ENCODE measurements around the gene MICAL3.
"Not testable (repeated sequence)": the region's sequence is repeated elsewhere in the genome, so short reads cannot be mapped to it uniquely, and the experiment has no call there.

The MICAL3 gene

GRCh38 chr22:18050065-18050464, 25.7 kb upstream of the MICAL3 start:
- no peaks in the 10 kb centered on the region for H3K9me3 ChIP-seq
- 0 out of 2 replicates have a peak, but pooled peaks cover 3% of the 10 kb centered on the region for H3K4me1 ChIP-seq
- no peak overlapping the region for H3K4me3 ChIP-seq
- H3K27ac ChIP-seq, result no peak overlapping the region
- no peaks in the 10 kb centered on the region for H4K20me1 ChIP-seq
- no peaks in the 10 kb centered on the region for H3K36me3 ChIP-seq
- H3K27me3 ChIP-seq, result no peaks in the 10 kb centered on the region
- no peak overlapping the region for H3K4me2 ChIP-seq
- no peak overlapping the region for H3K9ac ChIP-seq
- TF ChIP-seq Cebpa-rat (IDR thresholded peaks at IDR 0.05), result no peak

- no peak for TF ChIP-seq Cebpa-rat (IDR thresholded peaks at IDR 0.05)
- Histone ChIP-seq H3K4me1 (0 out of 2 replicates have a peak, but pooled peaks cover 3% of the 10 kb centered on the region), H3K36me3 (no peaks in the 10 kb centered on the region), H3K9me3 (no peaks in the 10 kb centered on the region), H3K27me3 (no peaks in the 10 kb centered on the region), H3K4me2 (no peak overlapping the region), H3K9ac (no peak overlapping the region), H3K4me3 (no peak overlapping the region), H4K20me1 (no peaks in the 10 kb centered on the region), H3K27ac (no peak overlapping the region)
Measured at GRCh38 chr22:18048441-18048898, 24.1 kb upstream of the MICAL3 start.

GRCh38 chr22:18048041-18048440, 23.7 kb upstream of the MICAL3 start:
- Histone ChIP-seq H3K9me3 (no peaks in the 10 kb centered on the region), H4K20me1 (no peaks in the 10 kb centered on the region), H3K36me3 (no peaks in the 10 kb centered on the region), H3K27ac (no peak overlapping the region), H3K27me3 (no peaks in the 10 kb centered on the region), H3K9ac (no peak overlapping the region), H3K4me1 (0 out of 2 replicates have a peak, but pooled peaks cover 3% of the 10 kb centered on the region), H3K4me3 (no peak overlapping the region), H3K4me2 (no peak overlapping the region)
- TF ChIP-seq Cebpa-rat (IDR thresholded peaks at IDR 0.05), result no peak

GRCh38 chr22:18045794-18046193, 21.4 kb upstream of the MICAL3 start:
- peaks cover 7% of the 10 kb centered on the region; the same call in 1 of the 2 replicates for H3K9me3 ChIP-seq
- H3K9ac ChIP-seq, result no peak overlapping the region
- H3K36me3 ChIP-seq, result no peaks in the 10 kb centered on the region
- H3K27ac ChIP-seq, result no peak overlapping the region
- H3K4me1 ChIP-seq, result 0 out of 2 replicates have a peak, but pooled peaks cover 3% of the 10 kb centered on the region
- H3K4me2 ChIP-seq, result no peak overlapping the region
- peak; percentile 48; the same call in 1 of the 2 replicates for TF ChIP-seq Cebpa-rat (IDR thresholded peaks at IDR 0.05)
- H3K27me3 ChIP-seq, result no peaks in the 10 kb centered on the region
- no peak overlapping the region for H3K4me3 ChIP-seq
- H4K20me1 ChIP-seq, result no peaks in the 10 kb centered on the region

GRCh38 chr22:18044548-18045271, 20.3 kb upstream of the MICAL3 start:
- Histone ChIP-seq H3K27ac (no peak overlapping the region), H3K27me3 (no peaks in the 10 kb centered on the region), H3K36me3 (no peaks in the 10 kb centered on the region), H3K4me2 (no peak overlapping the region), H3K4me3 (no peak overlapping the region), H3K9me3 (peaks cover 7% of the 10 kb centered on the region; the same call in 1 of the 2 replicates), H3K4me1 (0 out of 2 replicates have a peak, but pooled peaks cover 3% of the 10 kb centered on the region), H3K9ac (no peak overlapping the region), H4K20me1 (no peaks in the 10 kb centered on the region)
- TF ChIP-seq Cebpa-rat (IDR thresholded peaks at IDR 0.05), result no peak

GRCh38 chr22:18042685-18043084, 18.3 kb upstream of the MICAL3 start:
- Histone ChIP-seq H3K4me1 (0 out of 2 replicates have a peak, but pooled peaks cover 3% of the 10 kb centered on the region), H3K27ac (no peak overlapping the region), H3K36me3 (no peaks in the 10 kb centered on the region), H3K9me3 (peaks cover 7% of the 10 kb centered on the region; the same call in 1 of the 2 replicates), H3K4me2 (no peak overlapping the region), H3K27me3 (no peaks in the 10 kb centered on the region), H4K20me1 (no peaks in the 10 kb centered on the region), H3K9ac (no peak overlapping the region), H3K4me3 (no peak overlapping the region)
- TF ChIP-seq Cebpa-rat (IDR thresholded peaks at IDR 0.05), result no peak

GRCh38 chr22:18040898-18041297, 16.5 kb upstream of the MICAL3 start:
- not testable (repeated sequence) for H3K27me3 ChIP-seq, H3K36me3 ChIP-seq, H3K4me1 ChIP-seq, H3K9ac ChIP-seq, H3K4me2 ChIP-seq, H3K4me3 ChIP-seq, H3K9me3 ChIP-seq, H3K27ac ChIP-seq, H4K20me1 ChIP-seq

GRCh38 chr22:18035751-18036150, 11.4 kb upstream of the MICAL3 start:
- no peaks in the 10 kb centered on the region for H3K9me3 ChIP-seq
- H3K27ac ChIP-seq, result no peak overlapping the region
- H3K27me3 ChIP-seq, result no peaks in the 10 kb centered on the region
- no peak for TF ChIP-seq Cebpa-rat (IDR thresholded peaks at IDR 0.05)
- H3K4me3 ChIP-seq, result no peak overlapping the region
- H3K4me2 ChIP-seq, result no peak overlapping the region
- no peaks in the 10 kb centered on the region for H4K20me1 ChIP-seq
- peaks cover 8% of the 10 kb centered on the region for H3K4me1 ChIP-seq
- no peaks in the 10 kb centered on the region for H3K36me3 ChIP-seq
- no peak overlapping the region for H3K9ac ChIP-seq

- Histone ChIP-seq H3K36me3 (no peaks in the 10 kb centered on the region), H3K27me3 (no peaks in the 10 kb centered on the region), H3K4me2 (no peak overlapping the region), H3K27ac (no peak overlapping the region), H3K9me3 (no peaks in the 10 kb centered on the region), H3K9ac (no peak overlapping the region), H4K20me1 (no peaks in the 10 kb centered on the region), H3K4me1 (peaks cover 8% of the 10 kb centered on the region), H3K4me3 (no peak overlapping the region)
- TF ChIP-seq Cebpa-rat (IDR thresholded peaks at IDR 0.05), result no peak
Measured at GRCh38 chr22:18034076-18034475, 9.7 kb upstream of the MICAL3 start.

GRCh38 chr22:18033204-18033998, 9.0 kb upstream of the MICAL3 start:
- Histone ChIP-seq H3K9me3 (no peaks in the 10 kb centered on the region), H3K36me3 (no peaks in the 10 kb centered on the region), H4K20me1 (no peaks in the 10 kb centered on the region), H3K27ac (no peak overlapping the region), H3K27me3 (no peaks in the 10 kb centered on the region), H3K4me2 (no peak overlapping the region), H3K9ac (no peak overlapping the region), H3K4me1 (peaks cover 8% of the 10 kb centered on the region), H3K4me3 (no peak overlapping the region)
- no peak for TF ChIP-seq Cebpa-rat (IDR thresholded peaks at IDR 0.05)

Data from BLaER1 (cell line).